ENCODE data around the gene NBPF1. TPM values are rescaled to one million over a fixed set of nuclear protein-coding genes. Genes with fewer than 3 reads are reported as not detected.
"Not testable (repeated sequence)": the region's sequence is repeated elsewhere in the genome, so short reads cannot be mapped to it uniquely, and the experiment has no call there.

Gene NBPF1
- total RNA-seq, 1 experiment from 2014 or later: 45.4 TPM

DNA sequence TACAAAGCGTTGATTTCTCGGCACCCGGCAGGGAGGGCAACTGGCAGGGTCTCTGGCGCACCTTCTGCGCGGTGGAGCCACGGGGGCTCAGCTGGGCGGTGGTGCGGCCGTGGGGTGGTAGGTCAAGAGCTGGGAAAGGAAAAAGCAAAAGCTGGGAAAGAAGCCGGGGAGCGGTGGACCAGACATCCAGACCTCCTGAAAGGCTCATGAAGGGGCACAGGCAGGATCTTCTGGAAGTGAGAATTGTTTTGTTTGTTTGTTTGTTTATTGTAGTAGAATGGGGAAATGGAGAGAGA lies 92.1 kb downstream of the NBPF1 start:
- no peak for DNase-seq
- CTCF ChIA-PET: no interaction called here
- Histone ChIP-seq H3K4me3 (no peak overlapping the region), H3K27ac (no peak overlapping the region), H3K4me2 (no peak overlapping the region), H3F3A (ENCODE audit: insufficient read depth, low read depth) (no peaks in the 10 kb centered on the region), H4K20me1 (ENCODE audit: insufficient read depth) (no peaks in the 10 kb centered on the region), H2AFZ (no peak overlapping the region), H3K79me2 (ENCODE audit: low read depth) (no peaks in the 10 kb centered on the region), H3K9me3 (ENCODE audit: insufficient read depth, low read depth) (no peaks in the 10 kb centered on the region), H3K36me3 (ENCODE audit: low read depth) (no peaks in the 10 kb centered on the region), H3K27me3 (ENCODE audit: insufficient read depth, low read depth) (0 out of 2 replicates have a peak, but pooled peaks cover 4% of the 10 kb centered on the region), H3K4me1 (replicated peaks; ENCODE audit: insufficient read depth) (peaks cover 5% of the 10 kb centered on the region), H3K9me2 (ENCODE audit: insufficient read depth) (no peaks in the 10 kb centered on the region)
- no peak for TF ChIP-seq CTCF (conservative IDR thresholded peaks at IDR 0.05)
- no peak for TF ChIP-seq EZH2 (IDR thresholded peaks at IDR 0.05; ENCODE audit: low read depth)
- intact Hi-C loops (cut with micrococcal nuclease; ENCODE audit: unreplicated experiment): no loop called here
- BruUV-seq (replicated peaks): no TSS peak
- POLR2A ChIA-PET (ENCODE audit: unreplicated experiment): no interaction called here

GRCh38 chr1:16520435-16521287 lies 92.7 kb downstream of the NBPF1 start:
- H3F3A ChIP-seq (ENCODE audit: insufficient read depth, low read depth); intact Hi-C loops (cut with micrococcal nuclease; ENCODE audit: unreplicated experiment); POLR2A ChIA-PET (ENCODE audit: unreplicated experiment); DNase-seq; H3K9me2 ChIP-seq (ENCODE audit: insufficient read depth); H3K4me3 ChIP-seq; H3K4me1 ChIP-seq (replicated peaks; ENCODE audit: insufficient read depth); H3K27me3 ChIP-seq (ENCODE audit: insufficient read depth, low read depth); H2AFZ ChIP-seq; BruUV-seq (replicated peaks); H3K27ac ChIP-seq; CTCF ChIA-PET; H4K20me1 ChIP-seq (ENCODE audit: insufficient read depth); H3K79me2 ChIP-seq (ENCODE audit: low read depth); H3K9me3 ChIP-seq (ENCODE audit: insufficient read depth, low read depth); H3K4me2 ChIP-seq; H3K36me3 ChIP-seq (ENCODE audit: low read depth): not testable (repeated sequence)

DNA sequence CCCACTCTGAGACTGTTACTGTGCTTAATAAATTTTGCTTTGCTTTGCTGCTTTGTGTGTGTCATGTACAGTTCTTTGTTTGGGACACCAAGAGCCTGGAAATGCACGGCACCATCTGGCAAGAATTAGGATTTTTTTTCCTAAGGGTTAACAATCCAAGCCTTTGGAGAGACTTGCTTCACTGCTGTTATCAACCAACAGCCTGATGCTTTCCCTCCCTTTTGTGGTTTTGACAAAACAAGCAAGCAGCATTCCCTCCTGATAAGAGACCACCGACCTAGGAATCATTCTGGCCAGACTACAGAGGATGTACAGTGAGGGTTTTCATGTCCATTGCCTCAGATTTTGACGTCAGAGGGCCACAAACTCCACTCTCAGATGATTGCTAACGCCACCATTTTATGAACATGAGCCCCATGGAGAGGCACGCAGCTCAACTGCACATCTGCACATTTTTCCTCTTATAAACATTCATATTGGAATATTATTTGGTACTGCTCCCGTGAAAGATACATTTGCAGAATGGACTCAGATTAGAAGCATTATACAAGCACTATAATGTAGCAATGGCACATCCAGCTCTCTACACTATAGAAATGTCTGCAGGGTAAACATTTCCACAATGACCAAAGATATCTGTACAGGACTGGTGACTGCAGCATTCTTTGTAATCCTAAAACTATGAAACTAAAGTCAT lies 94.0 kb downstream of the NBPF1 start:
- POLR2A ChIA-PET (ENCODE audit: unreplicated experiment); H2AFZ ChIP-seq; H3K36me3 ChIP-seq (ENCODE audit: low read depth); H3K27me3 ChIP-seq (ENCODE audit: insufficient read depth, low read depth); H3K79me2 ChIP-seq (ENCODE audit: low read depth); BruUV-seq (replicated peaks); H3K4me3 ChIP-seq; H3K4me1 ChIP-seq (replicated peaks; ENCODE audit: insufficient read depth); DNase-seq; H4K20me1 ChIP-seq (ENCODE audit: insufficient read depth); H3K27ac ChIP-seq; CTCF ChIA-PET; H3K4me2 ChIP-seq; H3K9me3 ChIP-seq (ENCODE audit: insufficient read depth, low read depth); intact Hi-C loops (cut with micrococcal nuclease; ENCODE audit: unreplicated experiment); H3F3A ChIP-seq (ENCODE audit: insufficient read depth, low read depth); H3K9me2 ChIP-seq (ENCODE audit: insufficient read depth): not testable (repeated sequence)

DNA sequence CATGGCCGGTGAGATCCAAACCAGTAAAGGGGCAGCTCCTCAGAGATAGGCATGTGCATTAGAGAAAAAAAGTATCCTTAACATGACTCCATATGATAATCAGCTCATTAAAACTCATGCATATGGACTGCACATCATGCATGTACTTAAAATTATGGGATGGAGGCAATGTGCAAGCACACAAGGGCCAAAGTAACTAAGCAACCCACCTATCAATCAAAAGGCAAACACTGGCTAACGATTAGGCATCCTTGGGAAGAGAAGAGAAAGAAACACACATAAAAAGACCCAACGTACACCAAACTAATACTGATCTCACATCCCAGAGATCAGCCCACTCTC lies 94.5 kb downstream of the NBPF1 start:
- H3K27me3 ChIP-seq (ENCODE audit: insufficient read depth, low read depth); H3F3A ChIP-seq (ENCODE audit: insufficient read depth, low read depth); BruUV-seq (replicated peaks); H2AFZ ChIP-seq; H4K20me1 ChIP-seq (ENCODE audit: insufficient read depth); DNase-seq; H3K9me2 ChIP-seq (ENCODE audit: insufficient read depth); CTCF ChIA-PET; H3K79me2 ChIP-seq (ENCODE audit: low read depth); H3K27ac ChIP-seq; H3K9me3 ChIP-seq (ENCODE audit: insufficient read depth, low read depth); POLR2A ChIA-PET (ENCODE audit: unreplicated experiment); H3K4me2 ChIP-seq; H3K4me1 ChIP-seq (replicated peaks; ENCODE audit: insufficient read depth); H3K36me3 ChIP-seq (ENCODE audit: low read depth); intact Hi-C loops (cut with micrococcal nuclease; ENCODE audit: unreplicated experiment); H3K4me3 ChIP-seq: not testable (repeated sequence)

- H3K27me3 ChIP-seq (ENCODE audit: insufficient read depth, low read depth); DNase-seq; H4K20me1 ChIP-seq (ENCODE audit: insufficient read depth); H3K4me1 ChIP-seq (replicated peaks; ENCODE audit: insufficient read depth); H3F3A ChIP-seq (ENCODE audit: insufficient read depth, low read depth); H2AFZ ChIP-seq; H3K27ac ChIP-seq; H3K4me2 ChIP-seq; POLR2A ChIA-PET (ENCODE audit: unreplicated experiment); H3K9me3 ChIP-seq (ENCODE audit: insufficient read depth, low read depth); intact Hi-C loops (cut with micrococcal nuclease; ENCODE audit: unreplicated experiment); H3K79me2 ChIP-seq (ENCODE audit: low read depth); BruUV-seq (replicated peaks); H3K36me3 ChIP-seq (ENCODE audit: low read depth); H3K9me2 ChIP-seq (ENCODE audit: insufficient read depth); H3K4me3 ChIP-seq; CTCF ChIA-PET: not testable (repeated sequence)
Measured at GRCh38 chr1:16516694-16517410, 96.5 kb downstream of the NBPF1 start.

- H4K20me1 ChIP-seq (ENCODE audit: insufficient read depth); H3F3A ChIP-seq (ENCODE audit: insufficient read depth, low read depth); H3K27me3 ChIP-seq (ENCODE audit: insufficient read depth, low read depth); H3K36me3 ChIP-seq (ENCODE audit: low read depth); H3K79me2 ChIP-seq (ENCODE audit: low read depth); intact Hi-C loops (cut with micrococcal nuclease; ENCODE audit: unreplicated experiment); H3K9me2 ChIP-seq (ENCODE audit: insufficient read depth); H3K4me1 ChIP-seq (replicated peaks; ENCODE audit: insufficient read depth); H2AFZ ChIP-seq; H3K9me3 ChIP-seq (ENCODE audit: insufficient read depth, low read depth): not testable (repeated sequence)
- Histone ChIP-seq H3K4me2 (peak within 1 kb of the TSS; percentile 66), H3K4me3 (peak within 1 kb of the TSS; percentile 49; the same call in 1 of the 2 replicates), H3K27ac (peak within 1 kb of the TSS; percentile 56)
- TSS peak; percentile 94 for BruUV-seq (replicated peaks)
- DNase-seq: peak; percentile 48 to 68
- ChIA-PET POLR2A (ENCODE audit: unreplicated experiment) (interaction anchor here (0.6 to 0.7 kb wide), 8 partner anchors 44 to 834 kb away, joined by 3 to 8 read pairs (median 4); partner anchors contain the start of genes FBXO42 and RNU1-2), CTCF (interaction anchor here (0.7 kb wide), 1 partner anchor 153 kb away, joined by 4 read pairs; no protein-coding TSS in a partner anchor)
Measured at GRCh38 chr1:16514107-16515055, 99.0 kb downstream of the NBPF1 start, which contains the start of gene RNU1-1. Gene RNU1-1, minus strand, starts transcription at chr1:16514285.

All from PC-9 (cell line).